Calu3 (cell line): ENCODE data around the gene SMIM29. TPM values are rescaled to one million over a fixed set of nuclear protein-coding genes. Genes with fewer than 3 reads are reported as not detected.
"Not testable (repeated sequence)": the region's sequence is repeated elsewhere in the genome, so short reads cannot be mapped to it uniquely, and the experiment has no call there.

Source experiments
- BruUV-seq: library from RNA; stranded (reverse); fragments of 400-500 nt; replicated peaks from 2 replicates; lab custom pipeline; 2021; lab: Mats Ljungman, UMichigan
- CTCF ChIA-PET: fragments of 300-600 bp; sonication (Branson Sonifier 250); formaldehyde crosslinking; loops from one replicate; lab custom pipeline; 2022; ENCODE audit warnings: antibody characterized with exemption; lab: Charles Lee
- DNase-seq: peaks from one replicate; pipeline ENCODE4 v3.0.0; 2022
- H3K27ac Mint-ChIP-seq: one replicate; pipeline ENCODE4 v1.8.0; 2022; ENCODE audit warnings: mixed read lengths; ENCODE audit not compliant: unreplicated experiment
- H3K27me3 Mint-ChIP-seq: one replicate; pipeline ENCODE4 v1.8.0; 2022; ENCODE audit warnings: mixed read lengths; ENCODE audit not compliant: unreplicated experiment
- H3K36me3 Mint-ChIP-seq: one replicate; pipeline ENCODE4 v1.8.0; 2022; ENCODE audit warnings: mild to moderate bottlenecking, moderate library complexity, mixed read lengths; ENCODE audit not compliant: insufficient read depth, unreplicated experiment
- H3K4me1 Mint-ChIP-seq: one replicate; pipeline ENCODE4 v1.8.0; 2022; ENCODE audit warnings: mild to moderate bottlenecking, low read depth, mixed read lengths; ENCODE audit not compliant: unreplicated experiment
- H3K4me3 Mint-ChIP-seq: one replicate; pipeline ENCODE4 v1.8.0; 2022; ENCODE audit warnings: mild to moderate bottlenecking, low read depth, moderate library complexity, mixed read lengths; ENCODE audit not compliant: unreplicated experiment
- H3K9me3 Mint-ChIP-seq: one replicate; pipeline ENCODE4 v1.8.0; 2022; ENCODE audit warnings: low read depth, mixed read lengths; ENCODE audit not compliant: unreplicated experiment
- intact Hi-C: fragments of 100-400 bp; cut with micrococcal nuclease; formaldehyde crosslinking; loops from one replicate; pipeline ENCODE4 v1.10.0; 2022; ENCODE audit not compliant: unreplicated experiment
- total RNA-seq: library from RNA; stranded (reverse); gene quantifications from 2 replicates; pipeline ENCODE4 v1.2.3, GENCODE V29; 2022
- TF ChIP-seq, protein P1 (sequence below): fragments of 200-600 bp; IDR thresholded peaks from one replicate; pipeline ENCODE4 v1.8.0; 2022; ENCODE audit warnings: antibody characterized with exemption; ENCODE audit not compliant: unreplicated experiment

Gene SMIM29
- total RNA-seq, 1 experiment from 2014 or later, result 59.2 TPM

DNA sequence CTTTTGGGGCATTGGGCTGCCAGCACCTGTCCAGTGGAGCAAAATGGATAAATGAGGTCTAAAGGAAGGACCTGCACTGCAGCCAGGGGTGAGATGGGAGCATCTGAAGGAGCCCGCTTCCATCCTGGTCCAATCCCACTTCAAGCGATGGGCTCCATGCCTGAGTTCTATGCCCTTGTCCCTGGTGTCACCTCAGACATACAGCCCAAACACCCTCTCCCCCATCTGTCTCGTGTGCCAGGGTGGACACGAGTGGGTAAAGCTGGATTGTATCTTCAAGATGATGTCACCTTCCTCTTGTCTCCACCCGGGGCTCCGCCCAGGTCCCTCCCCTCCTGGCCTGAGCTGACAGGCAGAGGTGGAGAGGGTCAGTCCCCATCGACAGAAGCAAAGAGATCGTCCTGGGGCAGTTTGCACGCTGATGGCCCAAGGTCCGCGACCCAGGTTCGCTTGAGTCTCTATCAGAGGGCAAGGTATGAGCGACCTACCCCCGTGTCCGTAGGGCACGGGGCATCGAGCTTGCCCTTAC is 544 bp downstream of the SMIM29 start:
- TF ChIP-seq, protein P1, sequence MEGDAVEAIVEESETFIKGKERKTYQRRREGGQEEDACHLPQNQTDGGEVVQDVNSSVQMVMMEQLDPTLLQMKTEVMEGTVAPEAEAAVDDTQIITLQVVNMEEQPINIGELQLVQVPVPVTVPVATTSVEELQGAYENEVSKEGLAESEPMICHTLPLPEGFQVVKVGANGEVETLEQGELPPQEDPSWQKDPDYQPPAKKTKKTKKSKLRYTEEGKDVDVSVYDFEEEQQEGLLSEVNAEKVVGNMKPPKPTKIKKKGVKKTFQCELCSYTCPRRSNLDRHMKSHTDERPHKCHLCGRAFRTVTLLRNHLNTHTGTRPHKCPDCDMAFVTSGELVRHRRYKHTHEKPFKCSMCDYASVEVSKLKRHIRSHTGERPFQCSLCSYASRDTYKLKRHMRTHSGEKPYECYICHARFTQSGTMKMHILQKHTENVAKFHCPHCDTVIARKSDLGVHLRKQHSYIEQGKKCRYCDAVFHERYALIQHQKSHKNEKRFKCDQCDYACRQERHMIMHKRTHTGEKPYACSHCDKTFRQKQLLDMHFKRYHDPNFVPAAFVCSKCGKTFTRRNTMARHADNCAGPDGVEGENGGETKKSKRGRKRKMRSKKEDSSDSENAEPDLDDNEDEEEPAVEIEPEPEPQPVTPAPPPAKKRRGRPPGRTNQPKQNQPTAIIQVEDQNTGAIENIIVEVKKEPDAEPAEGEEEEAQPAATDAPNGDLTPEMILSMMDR, result no peak
- Mint-ChIP-seq H3K27ac (peak overlapping the region; percentile 97), H3K4me3 (peak overlapping the region; percentile 81), H3K36me3 (peaks cover 65% of the 10 kb centered on the region), H3K4me1 (peaks cover 62% of the 10 kb centered on the region), H3K9me3 (no peaks in the 10 kb centered on the region), H3K27me3 (no peaks in the 10 kb centered on the region)
- CTCF ChIA-PET, result interaction anchor here (0.6 to 5.4 kb wide), 4 partner anchors 38 to 167 kb away, joined by 3 to 107 read pairs (median 21); partner anchors contain the start of gene NUDT3
- DNase-seq, result peak; percentile 69
- TSS peak; percentile 84 for BruUV-seq
- intact Hi-C loops, result loop anchor here (1.0 kb wide), 1 partner anchor 144 kb away; the partner anchor contains the start of gene NUDT3

DNA sequence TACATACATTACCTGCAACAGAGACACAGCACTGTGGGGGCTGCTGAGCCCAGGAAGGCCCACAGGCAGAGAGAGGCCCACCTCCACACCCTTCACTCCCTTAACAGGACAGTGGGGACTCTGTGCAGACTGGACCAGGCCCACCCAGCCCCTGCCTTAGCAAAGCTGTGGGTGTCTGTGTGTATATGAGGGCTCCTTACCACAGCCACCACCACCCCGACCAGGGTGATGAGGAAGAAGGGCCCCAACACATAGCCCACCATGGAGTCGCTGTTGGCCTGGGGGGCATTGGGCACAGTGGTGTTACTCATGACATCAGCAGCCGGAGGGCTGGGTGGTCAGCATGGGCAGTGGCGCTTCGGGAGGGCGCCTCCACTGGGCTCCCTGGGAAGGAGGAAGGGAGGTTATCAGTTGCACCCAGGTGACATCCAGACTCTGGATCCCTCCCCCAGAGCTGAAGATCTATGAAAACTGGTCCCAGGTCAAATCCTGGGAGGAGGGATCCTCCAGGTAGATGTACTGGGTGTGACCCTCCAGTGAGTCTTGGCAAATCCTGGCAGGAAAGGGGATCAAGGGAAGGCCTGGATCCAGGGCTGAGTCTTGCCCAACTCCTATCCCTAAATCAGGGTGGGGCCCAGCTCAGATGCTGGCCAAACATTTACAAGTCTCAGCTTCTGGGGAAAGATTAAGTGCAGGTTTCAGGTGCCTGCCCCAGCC is 1.2 kb downstream of the SMIM29 start:
- Mint-ChIP-seq H3K4me3 (peak overlapping the region; percentile 81), H3K9me3 (no peaks in the 10 kb centered on the region), H3K27me3 (no peaks in the 10 kb centered on the region), H3K36me3 (peaks cover 71% of the 10 kb centered on the region), H3K27ac (peak overlapping the region; percentile 97), H3K4me1 (peaks cover 66% of the 10 kb centered on the region)
- intact Hi-C loops, result loop anchor here (1.0 kb wide), 1 partner anchor 145 kb away; the partner anchor contains the start of gene NUDT3
- BruUV-seq, result no TSS peak
- CTCF ChIA-PET, result interaction anchor here (0.6 to 5.4 kb wide), 5 partner anchors 37 to 168 kb away, joined by 3 to 107 read pairs (median 12); partner anchors contain the start of gene NUDT3
- no peak for DNase-seq
- TF ChIP-seq, protein P1, result no peak

DNA sequence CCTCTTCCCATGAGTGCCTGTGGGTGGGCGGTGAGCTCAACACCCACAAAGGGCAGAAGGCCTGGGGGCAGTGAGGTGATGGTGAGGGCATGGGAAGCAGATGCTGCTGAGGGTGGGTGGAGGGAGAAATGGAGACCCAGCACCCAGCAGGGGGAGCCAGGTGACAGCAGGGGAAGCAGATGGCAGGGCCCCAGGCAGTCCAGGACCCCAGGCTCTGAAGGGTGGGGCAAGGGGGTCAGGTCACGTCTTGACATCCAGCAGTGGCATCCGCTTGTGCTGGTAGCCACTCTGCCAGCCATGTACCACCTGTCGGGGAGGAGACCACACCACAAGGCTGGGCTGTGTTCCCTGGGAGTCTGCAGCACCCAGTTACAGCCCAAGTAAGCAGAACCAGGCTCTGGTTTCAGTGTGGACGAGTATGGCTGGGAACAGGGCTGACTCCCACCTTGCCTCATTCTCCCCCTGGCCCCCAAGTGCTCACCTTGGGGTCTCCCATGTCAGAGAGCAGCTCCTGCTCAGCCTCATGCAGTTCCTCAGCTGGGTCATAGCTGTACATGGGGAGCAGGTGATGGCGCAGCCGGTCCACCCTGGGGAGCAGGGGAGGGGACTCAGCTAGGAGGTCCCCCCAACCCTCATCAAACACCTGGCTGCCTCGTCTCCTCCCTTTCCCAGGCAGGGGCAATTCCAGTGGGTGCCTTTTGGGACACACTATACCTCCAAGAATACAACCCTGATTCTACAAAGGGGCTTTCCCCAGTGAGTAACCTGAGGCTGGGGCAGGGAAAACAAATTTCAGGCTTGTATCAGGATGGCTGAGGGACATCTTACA is 2.0 kb downstream of the SMIM29 start:
- TF ChIP-seq, protein P1, result peak; percentile 65
- H3K27me3 Mint-ChIP-seq, result no peaks in the 10 kb centered on the region
- peak overlapping the region; percentile 81 for H3K4me3 Mint-ChIP-seq
- peak overlapping the region; percentile 97 for H3K27ac Mint-ChIP-seq
- CTCF ChIA-PET, result interaction anchor here (0.6 to 5.4 kb wide), 5 partner anchors 10 to 169 kb away, joined by 3 to 107 read pairs (median 4); partner anchors contain the start of gene HMGA1
- peaks cover 79% of the 10 kb centered on the region for H3K36me3 Mint-ChIP-seq
- H3K9me3 Mint-ChIP-seq, result no peaks in the 10 kb centered on the region
- no TSS peak for BruUV-seq
- H3K4me1 Mint-ChIP-seq, result peaks cover 68% of the 10 kb centered on the region
- peak; percentile 87 for DNase-seq
- intact Hi-C loops, result no loop called here

DNA sequence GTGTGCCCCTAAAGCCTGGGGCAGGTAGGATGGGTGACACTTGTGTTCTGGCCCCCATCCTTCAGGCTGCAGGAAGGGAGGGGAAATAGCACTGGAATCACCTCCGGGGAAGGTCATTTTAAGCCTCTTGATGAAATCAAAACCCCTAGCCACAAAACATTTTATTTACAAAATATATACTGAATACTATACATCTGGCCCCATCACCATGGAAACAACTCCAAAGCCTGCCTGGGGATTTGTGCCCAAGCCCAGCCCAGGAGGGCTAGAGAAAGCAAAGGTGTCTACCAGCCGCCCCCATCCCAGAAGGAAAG is 2.6 kb downstream of the SMIM29 start:
- CTCF ChIA-PET, result interaction anchor here (0.6 to 5.4 kb wide), 5 partner anchors 10 to 170 kb away, joined by 3 to 107 read pairs (median 4); partner anchors contain the start of gene HMGA1
- Mint-ChIP-seq H3K27ac (peak overlapping the region; percentile 97), H3K4me1 (peaks cover 74% of the 10 kb centered on the region), H3K27me3 (no peaks in the 10 kb centered on the region), H3K4me3 (peak overlapping the region; percentile 81), H3K9me3 (no peaks in the 10 kb centered on the region), H3K36me3 (peaks cover 85% of the 10 kb centered on the region)
- intact Hi-C loops, result no loop called here
- no TSS peak for BruUV-seq
- no peak for DNase-seq
- TF ChIP-seq, protein P1, result no peak

DNA sequence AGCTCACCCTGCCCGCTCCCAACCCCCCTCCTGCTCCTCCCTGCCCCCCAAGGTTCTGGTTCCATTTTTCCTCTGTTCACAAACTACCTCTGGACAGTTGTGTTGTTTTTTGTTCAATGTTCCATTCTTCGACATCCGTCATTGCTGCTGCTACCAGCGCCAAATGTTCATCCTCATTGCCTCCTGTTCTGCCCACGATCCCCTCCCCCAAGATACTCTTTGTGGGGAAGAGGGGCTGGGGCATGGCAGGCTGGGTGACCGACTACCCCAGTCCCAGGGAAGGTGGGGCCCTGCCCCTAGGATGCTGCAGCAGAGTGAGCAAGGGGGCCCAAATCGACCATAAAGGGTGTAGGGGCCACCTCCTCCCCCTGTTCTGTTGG is 3.1 kb downstream of the SMIM29 start:
- H3K27me3 Mint-ChIP-seq, DNase-seq, H3K9me3 Mint-ChIP-seq, BruUV-seq: not testable (repeated sequence)
- H3K36me3 Mint-ChIP-seq, result peaks cover 90% of the 10 kb centered on the region
- H3K27ac Mint-ChIP-seq, result peak overlapping the region; percentile 97
- peaks cover 78% of the 10 kb centered on the region for H3K4me1 Mint-ChIP-seq
- intact Hi-C loops, result loop anchor here (2.0 kb wide), 1 partner anchor 49 kb away; no protein-coding TSS in a partner anchor
- CTCF ChIA-PET, result interaction anchor here (0.6 to 5.4 kb wide), 5 partner anchors 9 to 170 kb away, joined by 3 to 107 read pairs (median 4); partner anchors contain the start of gene HMGA1
- H3K4me3 Mint-ChIP-seq, result peak overlapping the region; percentile 81
